Right atrium auricular region (tissue), 2 donors: ENCODE measurements around the gene SLC9A1. TPM values are rescaled to one million over a fixed set of nuclear protein-coding genes. Genes with fewer than 3 reads are reported as not detected.

ENCODE experiments used
- DNase-seq: peaks from one replicate; pipeline ENCODE4 v3.0.0-alpha.2; 2019; ENCODE audit warnings: low spot score
- H3K27ac ChIP-seq, 2 donors: fragments of 200-600 bp; sonication (generic); 1 replicate in 1 of 2; 2 replicates in 1 of 2; pipeline ENCODE4 v1.5.1; 2016 to 2019
- H3K27me3 ChIP-seq, 2 donors: fragments of 200-600 bp; sonication (generic); one replicate each; pipeline versions ENCODE4 v1.5.1 to v1.6.0; 2017 to 2019
- H3K36me3 ChIP-seq: fragments of 200-600 bp; sonication (generic); one replicate; pipeline ENCODE4 v1.5.1; 2016
- H3K4me1 ChIP-seq, 2 donors: fragments of 200-600 bp; sonication (generic); one replicate each; pipeline versions ENCODE4 v1.5.1 to v1.6.0; 2017 to 2019
- H3K4me3 ChIP-seq, 2 donors: fragments of 200-600 bp; sonication (generic); 1 replicate in 1 of 2; 2 replicates in 1 of 2; pipeline ENCODE4 v1.5.1; 2017 to 2019; ENCODE audit warnings: mild to moderate bottlenecking in 1 of 2, moderate library complexity in 1 of 2
- H3K9me3 ChIP-seq, 2 donors: fragments of 200-600 bp; sonication (generic); one replicate each; pipeline ENCODE4 v1.5.1; 2019
- total RNA-seq, 2 donors: library from RNA; depleted of rRNA; stranded (reverse); fragments of >200 nt; gene quantifications; one replicate each; pipeline ENCODE4 v1.1.0, GENCODE V29; 2016
- TF ChIP-seq, protein P1 (sequence below), 2 donors: fragments of 200-600 bp; sonication (generic); IDR thresholded peaks; one replicate each; pipeline ENCODE4 v1.5.1; 2019; ENCODE audit warnings: antibody characterized with exemption in 2 of 2

Gene SLC9A1
- total RNA-seq, 2 donors from 2014 or later = 20.0 to 28.3 TPM

DNA sequence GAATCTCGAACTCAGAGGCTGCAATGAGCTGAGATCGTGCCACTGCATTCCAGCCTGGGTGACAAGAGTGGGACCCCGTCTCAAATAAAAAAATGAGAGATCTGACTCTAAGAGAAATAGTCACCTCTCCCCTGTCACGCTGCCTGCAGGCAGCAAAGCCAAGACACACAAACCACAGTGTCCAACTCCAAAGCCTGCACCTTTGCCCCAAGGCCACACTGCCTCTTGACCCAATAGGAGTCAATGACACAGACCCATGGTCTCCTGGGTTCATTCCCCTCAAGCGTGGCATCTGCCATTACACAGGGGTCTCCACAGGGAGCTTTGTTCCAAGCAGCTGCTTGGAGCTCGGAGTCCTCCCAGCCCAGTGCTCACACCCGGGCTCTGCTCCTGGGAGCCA, 46.3 kb downstream of the SLC9A1 start:
- DNase-seq = no peak
- peaks cover 15% of the 10 kb centered on the region for H3K36me3 ChIP-seq
- TF ChIP-seq, protein P1, sequence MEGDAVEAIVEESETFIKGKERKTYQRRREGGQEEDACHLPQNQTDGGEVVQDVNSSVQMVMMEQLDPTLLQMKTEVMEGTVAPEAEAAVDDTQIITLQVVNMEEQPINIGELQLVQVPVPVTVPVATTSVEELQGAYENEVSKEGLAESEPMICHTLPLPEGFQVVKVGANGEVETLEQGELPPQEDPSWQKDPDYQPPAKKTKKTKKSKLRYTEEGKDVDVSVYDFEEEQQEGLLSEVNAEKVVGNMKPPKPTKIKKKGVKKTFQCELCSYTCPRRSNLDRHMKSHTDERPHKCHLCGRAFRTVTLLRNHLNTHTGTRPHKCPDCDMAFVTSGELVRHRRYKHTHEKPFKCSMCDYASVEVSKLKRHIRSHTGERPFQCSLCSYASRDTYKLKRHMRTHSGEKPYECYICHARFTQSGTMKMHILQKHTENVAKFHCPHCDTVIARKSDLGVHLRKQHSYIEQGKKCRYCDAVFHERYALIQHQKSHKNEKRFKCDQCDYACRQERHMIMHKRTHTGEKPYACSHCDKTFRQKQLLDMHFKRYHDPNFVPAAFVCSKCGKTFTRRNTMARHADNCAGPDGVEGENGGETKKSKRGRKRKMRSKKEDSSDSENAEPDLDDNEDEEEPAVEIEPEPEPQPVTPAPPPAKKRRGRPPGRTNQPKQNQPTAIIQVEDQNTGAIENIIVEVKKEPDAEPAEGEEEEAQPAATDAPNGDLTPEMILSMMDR (IDR thresholded peaks at IDR 0.05) = no peak

DNA sequence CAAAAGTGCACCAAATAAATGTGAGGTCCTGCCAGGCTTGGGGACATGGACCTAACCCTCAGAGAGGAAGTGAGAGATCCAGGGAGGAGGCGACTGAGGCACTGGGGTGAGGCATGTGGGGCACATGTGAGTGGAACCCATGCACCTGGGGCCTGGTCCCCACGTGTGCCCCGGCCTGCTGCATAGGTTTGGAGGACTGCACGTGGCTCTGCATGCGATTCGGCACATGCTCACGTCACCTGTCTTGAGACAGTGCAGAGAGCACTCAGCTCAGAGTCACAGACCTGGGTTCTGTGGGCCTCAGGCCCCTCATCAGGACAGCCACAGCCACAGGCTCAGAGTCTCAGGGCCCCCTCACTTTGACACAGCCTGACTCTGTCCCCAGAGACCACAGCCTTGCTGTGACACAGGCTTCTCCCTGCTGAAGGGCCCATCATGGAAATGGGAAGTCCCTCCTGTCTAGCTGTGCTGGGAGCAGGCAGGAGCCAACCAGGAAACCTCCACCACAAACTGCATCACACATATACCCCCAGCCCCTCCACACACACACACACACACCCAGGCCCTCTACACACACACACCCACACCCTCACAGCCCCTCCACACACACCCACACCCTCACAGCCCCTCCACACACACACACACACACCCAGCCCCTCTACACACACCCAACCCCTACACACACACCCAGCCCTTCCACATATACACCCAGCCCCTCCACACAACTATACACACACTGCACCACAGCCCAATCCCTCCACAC, 48.2 kb downstream of the SLC9A1 start:
- no peak overlapping the region for H3K27ac ChIP-seq
- H3K36me3 ChIP-seq = peaks cover 15% of the 10 kb centered on the region
- TF ChIP-seq, protein P1 (IDR thresholded peaks at IDR 0.05) = no peak
- no peaks in the 10 kb centered on the region for H3K9me3 ChIP-seq
- DNase-seq = no peak
- no peaks in the 10 kb centered on the region for H3K27me3 ChIP-seq
- peaks cover 0 to 8% of the 10 kb centered on the region in 2 donors for H3K4me1 ChIP-seq
- no peak overlapping the region for H3K4me3 ChIP-seq

More for the DNA sequence above, 46.3 kb downstream of the SLC9A1 start:
- H3K27me3 ChIP-seq = no peaks in the 10 kb centered on the region
- peaks cover 0 to 17% of the 10 kb centered on the region in 2 donors for H3K4me1 ChIP-seq
- H3K4me3 ChIP-seq = no peak overlapping the region
- no peak overlapping the region for H3K27ac ChIP-seq
- no peaks in the 10 kb centered on the region for H3K9me3 ChIP-seq

DNA sequence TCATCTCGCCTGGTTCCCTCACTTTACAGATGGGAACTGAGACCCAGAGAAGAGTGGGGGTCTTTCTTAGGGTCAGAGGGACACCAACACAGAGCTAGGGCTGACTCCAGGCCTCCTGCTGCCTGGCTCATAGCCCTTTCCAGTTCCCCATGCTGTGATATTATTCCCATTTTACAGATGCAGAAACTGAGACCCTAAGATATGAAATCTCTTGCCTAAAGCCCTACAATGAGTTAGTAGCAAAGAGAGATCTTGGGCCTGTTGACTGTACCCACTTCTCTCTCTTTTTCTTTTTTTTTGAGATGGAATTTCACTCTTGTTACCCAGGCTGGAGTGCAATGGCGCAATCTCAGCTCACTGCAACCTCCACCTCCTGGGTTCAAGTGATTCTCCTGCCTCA, 49.9 kb downstream of the SLC9A1 start:
- no peak for DNase-seq
- H3K4me3 ChIP-seq = no peak overlapping the region
- peaks cover 15% of the 10 kb centered on the region for H3K36me3 ChIP-seq
- no peaks in the 10 kb centered on the region for H3K27me3 ChIP-seq
- no peak overlapping the region for H3K27ac ChIP-seq
- H3K9me3 ChIP-seq = no peaks in the 10 kb centered on the region
- H3K4me1 ChIP-seq = peaks cover 0 to 11% of the 10 kb centered on the region in 2 donors
- TF ChIP-seq, protein P1 (IDR thresholded peaks at IDR 0.05) = no peak

DNA sequence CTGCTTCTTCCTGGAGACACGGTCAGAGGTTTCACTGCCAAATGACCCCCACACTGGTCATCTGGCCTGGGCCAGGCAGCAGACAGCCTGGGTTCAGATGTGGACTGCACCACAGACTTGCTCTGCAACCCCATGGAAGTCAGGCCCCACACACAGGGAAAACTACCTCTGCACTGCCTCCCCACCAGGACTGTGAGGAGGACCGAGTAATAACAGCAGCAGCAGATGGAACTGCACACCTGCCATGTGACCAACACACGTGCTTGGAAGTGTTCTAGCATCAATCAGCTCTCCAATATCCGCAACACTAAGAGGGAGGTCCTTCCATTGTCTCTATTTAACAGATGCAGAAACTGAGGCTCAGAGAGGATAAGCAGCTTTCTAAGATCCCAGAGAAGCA, 51.4 kb downstream of the SLC9A1 start:
- H3K36me3 ChIP-seq = peaks cover 15% of the 10 kb centered on the region
- DNase-seq = no peak
- H3K9me3 ChIP-seq = no peaks in the 10 kb centered on the region
- no peaks in the 10 kb centered on the region for H3K27me3 ChIP-seq
- no peak overlapping the region for H3K4me3 ChIP-seq
- no peak overlapping the region for H3K27ac ChIP-seq
- TF ChIP-seq, protein P1 (IDR thresholded peaks at IDR 0.05) = no peak
- peaks cover 0 to 26% of the 10 kb centered on the region in 2 donors for H3K4me1 ChIP-seq

DNA sequence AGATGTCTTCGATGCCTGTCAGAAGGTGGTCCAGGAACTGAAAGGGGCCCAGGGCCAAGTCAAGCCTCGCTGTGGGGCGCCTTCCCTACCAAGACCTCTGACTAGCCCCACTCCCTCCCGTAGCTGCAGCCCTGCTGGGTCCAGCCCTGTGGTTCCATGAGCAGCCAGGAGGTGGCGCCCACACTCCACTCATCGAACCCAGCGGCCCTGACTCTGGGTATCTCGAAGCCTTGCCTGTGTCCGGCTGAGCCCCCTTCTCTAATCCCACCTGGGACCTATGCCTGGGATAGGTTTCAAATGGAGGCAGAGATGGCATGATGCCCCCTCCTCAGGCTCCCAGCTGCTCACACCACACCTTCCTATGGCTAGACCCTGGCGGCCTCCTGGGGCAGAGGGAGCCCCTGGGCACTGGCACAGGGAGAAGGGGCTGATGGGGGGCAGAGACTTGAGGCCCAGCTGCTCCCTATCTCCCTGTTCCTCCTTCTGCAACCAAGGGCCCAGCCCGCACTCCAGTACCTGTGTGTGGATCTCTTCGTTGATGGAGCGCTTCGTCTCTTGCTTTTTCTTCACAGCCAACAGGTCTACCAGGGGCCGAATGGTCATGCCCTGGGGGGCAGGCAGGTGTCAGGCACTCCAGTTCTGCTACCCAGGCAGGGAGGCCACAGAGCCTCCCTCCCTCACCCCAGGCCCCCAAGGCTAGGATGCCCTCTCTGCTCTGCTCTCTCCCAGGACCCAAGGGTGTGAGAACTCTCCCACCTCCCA, 52.0 kb downstream of the SLC9A1 start:
- peak; percentile 85 for DNase-seq
- no peaks in the 10 kb centered on the region for H3K27me3 ChIP-seq
- peaks cover 0 to 32% of the 10 kb centered on the region in 2 donors for H3K4me1 ChIP-seq
- no peak overlapping the region for H3K4me3 ChIP-seq
- TF ChIP-seq, protein P1 (IDR thresholded peaks at IDR 0.05) = peak; percentile 96 to 97
- H3K36me3 ChIP-seq = peaks cover 15% of the 10 kb centered on the region
- H3K9me3 ChIP-seq = no peaks in the 10 kb centered on the region
- H3K27ac ChIP-seq = no peak overlapping the region
